ENCODE results near the gene D2HGDH.

The D2HGDH gene

GRCh38 chr2:241734467-241735208 is at the start of gene D2HGDH:
D2HGDH (plus strand) TSS chr2:241734630; CDS start chr2:241735225, 595 bp downstream.
- DNase-seq (ENCODE audit: low spot score): peak; percentile 98

- no peak for DNase-seq (ENCODE audit: low spot score)
Observed at GRCh38 chr2:241686324-241686649, 48.1 kb upstream of the D2HGDH start.

GRCh38 chr2:241686650-241687425 is 47.6 kb upstream of the D2HGDH start, which contains the start of gene DTYMK:
DTYMK (minus strand) TSS chr2:241686815; CDS start chr2:241686783, 32 bp downstream.
- peak; percentile 100 for DNase-seq (ENCODE audit: low spot score)

GRCh38 chr2:241689306-241689705 is 45.1 kb upstream of the D2HGDH start:
- no peak for DNase-seq (ENCODE audit: low spot score)

GRCh38 chr2:241690202-241690717 is 44.2 kb upstream of the D2HGDH start:
- DNase-seq (ENCODE audit: low spot score): no peak

- no peak for DNase-seq (ENCODE audit: low spot score)
Observed at GRCh38 chr2:241692448-241692847, 42.0 kb upstream of the D2HGDH start.

- DNase-seq (ENCODE audit: low spot score): no peak
Observed at GRCh38 chr2:241695651-241696050, 38.8 kb upstream of the D2HGDH start.

GRCh38 chr2:241701149-241701398 is 33.4 kb upstream of the D2HGDH start:
- no peak for DNase-seq (ENCODE audit: low spot score)

- peak; percentile 91 for DNase-seq (ENCODE audit: low spot score)
Observed at GRCh38 chr2:241701399-241702154, 32.9 kb upstream of the D2HGDH start, which contains the start of gene ING5. ING5 (plus strand) TSS chr2:241702039; CDS start chr2:241702066, 27 bp downstream.

- peak; percentile 94 for DNase-seq (ENCODE audit: low spot score)
Observed at GRCh38 chr2:241702155-241703031, 32.0 kb upstream of the D2HGDH start.

GRCh38 chr2:241703032-241703604 is 31.3 kb upstream of the D2HGDH start:
- no peak for DNase-seq (ENCODE audit: low spot score)

- DNase-seq (ENCODE audit: low spot score): no peak
Observed at GRCh38 chr2:241706537-241706936, 27.9 kb upstream of the D2HGDH start.

GRCh38 chr2:241708879-241709278 is 25.6 kb upstream of the D2HGDH start:
- no peak for DNase-seq (ENCODE audit: low spot score)

- no peak for DNase-seq (ENCODE audit: low spot score)
Observed at GRCh38 chr2:241719093-241719492, 15.3 kb upstream of the D2HGDH start.

- DNase-seq (ENCODE audit: low spot score): peak; percentile 6
Observed at GRCh38 chr2:241720099-241720498, 14.3 kb upstream of the D2HGDH start.

- DNase-seq (ENCODE audit: low spot score): peak; percentile 11
Observed at GRCh38 chr2:241720560-241720959, 13.9 kb upstream of the D2HGDH start.

GRCh38 chr2:241721852-241722251 is 12.6 kb upstream of the D2HGDH start:
- DNase-seq (ENCODE audit: low spot score): peak; percentile 7

GRCh38 chr2:241722896-241723454 is 11.5 kb upstream of the D2HGDH start:
- peak; percentile 5 for DNase-seq (ENCODE audit: low spot score)

GRCh38 chr2:241724259-241724974 is 10.0 kb upstream of the D2HGDH start:
- peak; percentile 84 for DNase-seq (ENCODE audit: low spot score)
